ENCODE measurements around the gene DNAJC10.

DNA sequence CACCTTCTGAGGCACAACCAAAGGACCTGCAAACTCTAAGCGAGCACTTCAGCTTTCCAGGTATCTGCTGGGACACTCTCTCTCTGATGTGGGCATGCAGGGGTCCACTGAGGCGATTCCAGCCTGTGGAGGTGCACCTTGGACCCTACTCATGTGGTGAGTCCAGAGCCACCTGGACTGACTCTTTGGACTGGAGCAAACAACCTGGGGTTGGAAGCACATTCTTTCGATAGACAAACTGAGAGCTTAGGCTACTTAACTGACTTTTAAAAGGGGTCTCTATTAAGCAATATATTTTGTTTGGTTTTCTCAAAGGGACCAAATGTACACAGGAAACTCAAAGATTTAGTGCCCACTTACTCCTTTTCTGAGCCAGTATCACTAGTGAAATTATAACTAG lies 98.7 kb downstream of the DNAJC10 start:
- TF ChIP-seq, protein P1, sequence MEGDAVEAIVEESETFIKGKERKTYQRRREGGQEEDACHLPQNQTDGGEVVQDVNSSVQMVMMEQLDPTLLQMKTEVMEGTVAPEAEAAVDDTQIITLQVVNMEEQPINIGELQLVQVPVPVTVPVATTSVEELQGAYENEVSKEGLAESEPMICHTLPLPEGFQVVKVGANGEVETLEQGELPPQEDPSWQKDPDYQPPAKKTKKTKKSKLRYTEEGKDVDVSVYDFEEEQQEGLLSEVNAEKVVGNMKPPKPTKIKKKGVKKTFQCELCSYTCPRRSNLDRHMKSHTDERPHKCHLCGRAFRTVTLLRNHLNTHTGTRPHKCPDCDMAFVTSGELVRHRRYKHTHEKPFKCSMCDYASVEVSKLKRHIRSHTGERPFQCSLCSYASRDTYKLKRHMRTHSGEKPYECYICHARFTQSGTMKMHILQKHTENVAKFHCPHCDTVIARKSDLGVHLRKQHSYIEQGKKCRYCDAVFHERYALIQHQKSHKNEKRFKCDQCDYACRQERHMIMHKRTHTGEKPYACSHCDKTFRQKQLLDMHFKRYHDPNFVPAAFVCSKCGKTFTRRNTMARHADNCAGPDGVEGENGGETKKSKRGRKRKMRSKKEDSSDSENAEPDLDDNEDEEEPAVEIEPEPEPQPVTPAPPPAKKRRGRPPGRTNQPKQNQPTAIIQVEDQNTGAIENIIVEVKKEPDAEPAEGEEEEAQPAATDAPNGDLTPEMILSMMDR (IDR thresholded peaks at IDR 0.05), result no peak
- TF ChIP-seq POLR2AphosphoS5 (IDR thresholded peaks at IDR 0.05) (no peak), POLR2A (IDR thresholded peaks at IDR 0.05) (no peak)

Data from prostate gland (tissue), 2 donors.